Measurements from ENCODE around the gene MRPL47.

Gene MRPL47

DNA sequence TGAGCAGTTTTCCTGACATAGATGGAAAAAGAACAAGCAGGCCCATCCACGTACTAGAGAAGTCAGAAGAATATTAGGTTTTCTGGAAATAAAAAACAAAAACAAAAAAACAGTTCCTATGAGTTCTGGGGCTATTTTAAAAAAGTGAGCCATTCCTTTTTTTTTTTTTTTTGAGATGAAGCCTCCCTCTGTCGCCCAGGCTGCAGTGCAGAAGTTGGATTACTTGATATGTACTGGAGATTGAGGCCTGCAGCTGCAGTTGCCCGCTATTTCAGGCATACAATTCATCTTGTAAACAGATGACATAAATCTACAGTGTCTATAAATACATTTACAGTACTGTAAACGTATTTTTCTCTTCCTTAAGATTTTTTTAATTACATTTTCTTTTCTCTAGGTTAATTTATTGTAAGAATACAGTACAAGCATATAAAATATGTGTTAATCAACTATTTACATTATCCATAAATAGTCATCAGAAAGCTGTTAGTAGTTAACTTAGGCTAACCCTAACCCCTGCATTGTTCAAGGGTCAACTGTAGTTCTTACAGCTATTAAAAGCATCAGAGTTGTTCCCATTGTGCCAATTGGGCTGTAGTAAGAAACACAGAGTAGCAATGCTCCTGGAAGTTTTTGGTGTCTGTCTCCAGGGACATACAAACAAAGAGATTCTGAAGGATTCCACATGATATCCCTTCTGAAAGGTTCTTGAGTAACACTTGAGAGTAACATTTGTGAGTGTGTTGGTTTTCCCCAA is 52.9 kb downstream of the MRPL47 start:
- Histone ChIP-seq H3K27me3 (replicated peaks; ENCODE audit: control insufficient read depth, insufficient read depth, low read length, poor library complexity, severe bottlenecking) (no peaks in the 10 kb centered on the region), H3K9me3 (ENCODE audit: control insufficient read depth, low read length) (no peaks in the 10 kb centered on the region), H3K4me1 (ENCODE audit: control insufficient read depth, insufficient read depth, low read length, poor library complexity, severe bottlenecking) (no peaks in the 10 kb centered on the region), H3K36me3 (ENCODE audit: control insufficient read depth, insufficient read depth, low read length) (no peaks in the 10 kb centered on the region), H3K27ac (ENCODE audit: insufficient read depth, low read length, poor library complexity, severe bottlenecking) (no peak overlapping the region), H3K4me3 (ENCODE audit: insufficient read depth, low read depth, low read length, poor library complexity, severe bottlenecking) (no peak overlapping the region)
- no peak for DNase-seq

DNA sequence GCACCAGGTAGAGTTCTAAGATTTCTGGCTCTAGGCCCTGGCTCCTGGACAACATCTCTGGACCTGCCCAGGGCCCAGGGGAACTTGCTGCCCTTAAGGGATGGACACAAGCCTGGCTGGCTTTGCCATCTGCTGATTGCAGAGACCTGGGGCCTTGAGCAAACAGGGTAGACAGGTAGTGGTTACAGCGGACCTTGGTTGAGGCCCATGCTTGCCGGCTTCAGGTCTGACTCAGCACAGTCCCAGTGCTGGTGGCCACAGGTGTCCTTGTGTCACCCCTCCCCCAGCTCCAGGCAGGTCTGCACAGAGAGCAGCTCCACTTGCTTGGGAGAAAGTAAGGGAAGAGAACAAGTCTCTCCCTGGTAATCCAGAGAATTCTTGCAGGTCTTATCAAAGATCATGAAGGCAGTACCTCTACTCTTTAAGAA is 57.6 kb downstream of the MRPL47 start:
- DNase-seq, result no peak
- H3K27ac ChIP-seq (ENCODE audit: insufficient read depth, low read length, poor library complexity, severe bottlenecking), result no peak overlapping the region
- no peaks in the 10 kb centered on the region for H3K27me3 ChIP-seq (replicated peaks; ENCODE audit: control insufficient read depth, insufficient read depth, low read length, poor library complexity, severe bottlenecking)
- H3K9me3 ChIP-seq (ENCODE audit: control insufficient read depth, low read length), result no peaks in the 10 kb centered on the region
- H3K4me3 ChIP-seq (ENCODE audit: insufficient read depth, low read depth, low read length, poor library complexity, severe bottlenecking), result no peak overlapping the region
- H3K36me3 ChIP-seq (ENCODE audit: control insufficient read depth, insufficient read depth, low read length), result no peaks in the 10 kb centered on the region
- H3K4me1 ChIP-seq (ENCODE audit: control insufficient read depth, insufficient read depth, low read length, poor library complexity, severe bottlenecking), result no peaks in the 10 kb centered on the region

DNA sequence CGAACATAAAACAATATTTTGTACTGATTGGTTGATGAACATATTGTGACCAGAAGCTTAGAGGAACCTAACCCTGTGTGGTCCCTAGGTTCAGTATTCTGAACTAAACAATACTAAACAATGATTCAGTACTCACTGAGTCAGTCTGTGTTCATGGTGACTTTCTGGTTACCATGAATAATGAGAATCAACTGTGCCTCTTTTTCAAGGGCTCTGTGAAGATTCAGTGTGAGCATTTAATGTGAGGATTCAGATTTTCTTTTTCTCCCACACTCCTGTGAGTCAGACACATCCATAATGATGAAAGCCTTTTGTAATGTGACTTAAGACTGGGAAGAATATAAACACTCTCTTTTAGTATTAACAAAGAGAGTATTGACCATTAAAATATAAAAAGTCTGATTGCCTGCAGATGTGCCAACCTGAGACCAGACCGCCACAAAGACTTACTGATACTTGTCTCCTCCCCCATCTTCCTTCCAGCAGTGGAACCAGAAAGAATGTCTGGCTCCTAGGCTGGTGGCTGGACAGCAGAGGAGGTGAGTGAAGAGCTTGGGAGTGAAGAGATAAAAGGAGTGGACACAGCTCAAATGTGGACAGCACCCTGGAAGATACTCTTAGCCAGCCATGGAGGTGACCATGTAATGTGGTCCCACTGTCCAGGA is 59.3 kb downstream of the MRPL47 start:
- H3K4me3 ChIP-seq (ENCODE audit: insufficient read depth, low read depth, low read length, poor library complexity, severe bottlenecking), result no peak overlapping the region
- H3K36me3 ChIP-seq (ENCODE audit: control insufficient read depth, insufficient read depth, low read length), result no peaks in the 10 kb centered on the region
- no peaks in the 10 kb centered on the region for H3K27me3 ChIP-seq (replicated peaks; ENCODE audit: control insufficient read depth, insufficient read depth, low read length, poor library complexity, severe bottlenecking)
- no peaks in the 10 kb centered on the region for H3K9me3 ChIP-seq (ENCODE audit: control insufficient read depth, low read length)
- no peaks in the 10 kb centered on the region for H3K4me1 ChIP-seq (ENCODE audit: control insufficient read depth, insufficient read depth, low read length, poor library complexity, severe bottlenecking)
- H3K27ac ChIP-seq (ENCODE audit: insufficient read depth, low read length, poor library complexity, severe bottlenecking), result no peak overlapping the region
- DNase-seq, result no peak

DNA sequence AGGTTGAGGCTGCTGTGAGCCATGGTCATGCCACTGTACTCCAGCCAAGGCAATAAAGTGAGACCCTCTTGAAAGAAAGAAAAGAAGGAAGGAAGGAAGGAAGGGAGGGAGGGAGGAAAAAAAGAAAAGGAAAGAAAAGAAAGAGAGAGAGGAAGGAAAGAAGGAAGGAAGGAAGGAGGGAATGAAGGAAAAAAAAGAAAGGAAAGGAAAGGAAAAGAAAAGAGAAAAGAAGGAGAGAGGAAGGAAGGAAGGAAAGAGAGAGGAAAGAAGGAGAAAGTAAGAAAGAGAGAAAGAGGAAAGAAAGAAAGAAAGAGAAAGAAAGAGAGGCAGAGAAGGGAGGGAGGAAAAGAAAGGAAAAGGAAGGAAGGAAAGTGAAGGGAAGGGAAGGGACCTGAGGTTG is 62.1 kb downstream of the MRPL47 start:
- Histone ChIP-seq H3K27me3 (replicated peaks; ENCODE audit: control insufficient read depth, insufficient read depth, low read length, poor library complexity, severe bottlenecking) (no peaks in the 10 kb centered on the region), H3K36me3 (ENCODE audit: control insufficient read depth, insufficient read depth, low read length) (no peaks in the 10 kb centered on the region), H3K4me1 (ENCODE audit: control insufficient read depth, insufficient read depth, low read length, poor library complexity, severe bottlenecking) (no peaks in the 10 kb centered on the region), H3K9me3 (ENCODE audit: control insufficient read depth, low read length) (no peaks in the 10 kb centered on the region), H3K4me3 (ENCODE audit: insufficient read depth, low read depth, low read length, poor library complexity, severe bottlenecking) (no peak overlapping the region), H3K27ac (ENCODE audit: insufficient read depth, low read length, poor library complexity, severe bottlenecking) (no peak overlapping the region)
- no peak for DNase-seq

DNA sequence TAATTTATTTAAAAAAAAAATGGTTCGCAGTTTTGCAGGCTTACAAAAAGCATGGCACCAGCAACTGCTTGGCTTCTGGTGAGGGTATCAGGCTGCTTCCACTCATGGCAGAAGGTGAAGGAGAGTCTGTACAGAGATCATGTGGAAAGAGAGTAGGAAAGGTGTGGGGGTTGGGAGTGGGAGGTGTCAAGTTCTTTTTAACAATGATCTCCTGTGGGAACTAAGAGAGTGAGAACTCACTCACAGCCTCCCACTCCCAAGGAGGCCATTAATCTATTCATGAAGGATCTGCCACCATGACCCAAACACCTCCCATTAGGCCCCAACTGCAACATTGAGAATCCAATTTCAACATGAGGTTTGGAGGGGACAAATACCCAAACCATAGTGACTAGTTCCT is 62.8 kb downstream of the MRPL47 start:
- Histone ChIP-seq H3K4me1 (ENCODE audit: control insufficient read depth, insufficient read depth, low read length, poor library complexity, severe bottlenecking) (no peaks in the 10 kb centered on the region), H3K27me3 (replicated peaks; ENCODE audit: control insufficient read depth, insufficient read depth, low read length, poor library complexity, severe bottlenecking) (no peaks in the 10 kb centered on the region), H3K4me3 (ENCODE audit: insufficient read depth, low read depth, low read length, poor library complexity, severe bottlenecking) (no peak overlapping the region), H3K9me3 (ENCODE audit: control insufficient read depth, low read length) (no peaks in the 10 kb centered on the region), H3K36me3 (ENCODE audit: control insufficient read depth, insufficient read depth, low read length) (no peaks in the 10 kb centered on the region), H3K27ac (ENCODE audit: insufficient read depth, low read length, poor library complexity, severe bottlenecking) (no peak overlapping the region)
- no peak for DNase-seq

DNA sequence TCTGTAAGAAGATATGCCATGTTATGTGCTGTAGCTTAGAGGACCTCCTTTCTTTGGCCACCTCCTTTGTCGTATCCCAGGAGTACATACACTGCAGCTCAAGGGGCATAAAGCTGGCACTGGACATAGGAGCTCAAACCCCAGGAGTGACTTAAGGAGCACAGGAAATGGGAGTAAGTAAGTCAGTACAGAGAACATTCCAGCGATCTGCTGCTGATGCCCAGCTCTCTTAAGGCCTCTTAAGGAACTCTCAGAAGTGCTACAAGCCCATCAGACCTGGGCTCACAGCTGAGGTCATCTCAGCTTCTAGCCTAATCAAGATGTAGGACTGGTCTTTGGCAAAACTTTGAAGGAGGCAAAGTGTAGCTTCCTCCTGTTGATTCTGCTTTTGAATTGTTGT is 63.3 kb downstream of the MRPL47 start:
- Histone ChIP-seq H3K4me1 (ENCODE audit: control insufficient read depth, insufficient read depth, low read length, poor library complexity, severe bottlenecking) (no peaks in the 10 kb centered on the region), H3K4me3 (ENCODE audit: insufficient read depth, low read depth, low read length, poor library complexity, severe bottlenecking) (no peak overlapping the region), H3K36me3 (ENCODE audit: control insufficient read depth, insufficient read depth, low read length) (no peaks in the 10 kb centered on the region), H3K27me3 (replicated peaks; ENCODE audit: control insufficient read depth, insufficient read depth, low read length, poor library complexity, severe bottlenecking) (no peaks in the 10 kb centered on the region), H3K9me3 (ENCODE audit: control insufficient read depth, low read length) (no peaks in the 10 kb centered on the region), H3K27ac (ENCODE audit: insufficient read depth, low read length, poor library complexity, severe bottlenecking) (no peak overlapping the region)
- no peak for DNase-seq

Measured in effector memory CD4-positive, alpha-beta T cell (primary cell).